K562 (cell line): ENCODE results near the gene SSR2. TPM values are rescaled to one million over a fixed set of nuclear protein-coding genes. Genes with fewer than 3 reads are reported as not detected.

Source experiments
- ARNT ChIP-seq, 2 experiments: fragments of 450-650 bp; IDR thresholded peaks; 2 replicates each; pipeline ENCODE4 v1.6.1; 2016; ENCODE audit warnings: mild to moderate bottlenecking in 1 of 2
- BRF1 ChIP-seq: IDR thresholded peaks from 3 replicates; pipeline ENCODE4 v1.6.1; 2011; ENCODE audit warnings: borderline replicate concordance, mild to moderate bottlenecking; ENCODE audit not compliant: insufficient read length; ENCODE audit errors: extremely low read depth
- CREM ChIP-seq: IDR thresholded peaks from 2 replicates; pipeline ENCODE4 v1.6.1; 2014; ENCODE audit warnings: antibody characterized with exemption, low read depth
- CSDE1 ChIP-seq, 2 experiments: fragments of 450-650 bp; IDR thresholded peaks; 2 replicates each; pipeline ENCODE4 v1.6.1; 2016; ENCODE audit warnings: mild to moderate bottlenecking in 1 of 2
- ESRRB ChIP-seq: fragments of 250-450 bp; sonication (Bioruptor Pico); IDR thresholded peaks from 2 replicates; pipeline ENCODE4 v1.5.0; 2020; ENCODE audit warnings: mild to moderate bottlenecking, moderate library complexity, borderline replicate concordance
- TEAD2 ChIP-seq: fragments of 450-650 bp; IDR thresholded peaks from 2 replicates; pipeline ENCODE4 v1.6.1; 2016; ENCODE audit warnings: missing genetic modification characterization, control low read depth, missing compliant biosample characterization
- ZFP1 ChIP-seq: fragments of 450-650 bp; formaldehyde crosslinking; IDR thresholded peaks from 2 replicates; pipeline ENCODE4 v1.4.0; 2020; ENCODE audit warnings: mild to moderate bottlenecking, mixed read lengths
- ZNF444 ChIP-seq: fragments of 250-450 bp; sonication (Bioruptor Pico); IDR thresholded peaks from 2 replicates; pipeline ENCODE4 v1.4.0; 2020; ENCODE audit warnings: mild to moderate bottlenecking, moderate library complexity
- ZNF586 ChIP-seq: fragments of 450-650 bp; formaldehyde crosslinking; conservative IDR thresholded peaks from 2 replicates; pipeline ENCODE4 v1.4.0; 2020; ENCODE audit warnings: mild to moderate bottlenecking, moderate library complexity
- ZNF778 ChIP-seq: fragments of 450-650 bp; formaldehyde crosslinking; IDR thresholded peaks from 2 replicates; pipeline ENCODE4 v1.4.0; 2020; ENCODE audit warnings: mild to moderate bottlenecking, moderate library complexity
- polyA plus RNA-seq, 8 experiments: library from polyadenylated mRNA; depleted of rRNA in 4 of 8; stranded (reverse) in 5 of 8; unstranded in 3 of 8; fragments of >200 nt; fragmentation: Nextera tagmentation in 2 of 8; fragmentation: Illumina TruSeq in 1 of 8; extraction: Ambion mirVana in 2 of 8; extraction: Trizol in 1 of 8; gene quantifications; 2 replicates each; pipeline versions ENCODE4 v1.2.1 to v1.2.3, GENCODE V29; 2011 to 2014; ENCODE audit warnings: inconsistent platforms in 1 of 8, missing spikeins in 1 of 8
- total RNA-seq, 7 experiments: library from RNA; depleted of rRNA in 6 of 7; stranded (reverse); fragments of >200 nt in 6 of 7; fragmentation: Illumina TruSeq in 2 of 7; extraction: Trizol in 2 of 7; gene quantifications; 2 replicates each; pipeline versions ENCODE4 v1.2.1 to v1.2.3, GENCODE V29; 2011 to 2021; ENCODE audit warnings: low replicate concordance in 1 of 7
- TF ChIP-seq, protein P1 (sequence below): fragments of 250-450 bp; sonication (Bioruptor Pico); IDR thresholded peaks from 2 replicates; pipeline ENCODE4 v1.5.0; 2021; ENCODE audit warnings: mild to moderate bottlenecking, borderline replicate concordance

Gene SSR2
- total and polyA plus RNA-seq, 9 of the 15 experiments (the other 6 are each of a cell fraction or from before 2014, with no cell fraction given): 161 to 411 (median 240) TPM

DNA sequence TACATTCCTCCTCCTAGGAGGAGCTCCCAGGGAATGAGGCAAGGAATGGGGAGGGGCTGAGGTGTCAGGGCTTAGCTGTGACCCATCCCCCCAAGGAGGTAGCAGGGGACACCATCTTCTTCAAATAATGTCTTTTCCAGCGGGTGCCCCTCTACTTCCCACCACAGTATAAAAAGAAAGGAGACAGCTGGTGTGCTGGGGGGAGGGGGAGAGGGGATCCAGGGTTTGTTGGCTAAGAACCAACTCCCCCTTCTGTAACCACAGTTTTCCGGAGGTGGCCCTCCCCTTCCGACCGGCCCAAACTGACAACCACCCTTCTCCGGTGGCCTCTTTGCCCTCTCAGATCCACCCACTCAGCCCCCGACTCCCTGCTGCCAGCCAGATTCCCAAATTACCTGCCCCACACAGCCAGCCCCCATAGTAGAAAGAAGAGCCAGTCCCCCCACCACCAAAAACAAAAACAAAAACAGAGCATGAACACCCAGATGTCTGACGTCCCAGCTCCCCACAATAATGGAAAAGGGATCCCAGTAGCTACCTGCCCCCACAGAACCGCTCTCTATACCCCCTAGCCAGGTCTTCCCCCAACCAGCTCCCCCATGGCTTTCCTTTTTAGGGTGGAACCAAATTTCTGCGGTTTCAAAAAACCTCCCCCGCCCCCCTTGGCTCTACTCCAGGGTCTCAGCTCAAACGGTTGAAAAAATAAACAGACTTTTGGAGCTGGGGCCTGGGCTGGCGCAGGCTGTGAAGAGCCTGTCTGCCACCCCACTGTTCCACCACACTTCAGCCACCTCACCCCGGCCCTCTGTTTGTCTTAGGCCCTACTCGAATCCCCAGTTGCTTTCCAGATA lies 44.5 kb downstream of the SSR2 start (continued):
- TF ChIP-seq, protein P1, sequence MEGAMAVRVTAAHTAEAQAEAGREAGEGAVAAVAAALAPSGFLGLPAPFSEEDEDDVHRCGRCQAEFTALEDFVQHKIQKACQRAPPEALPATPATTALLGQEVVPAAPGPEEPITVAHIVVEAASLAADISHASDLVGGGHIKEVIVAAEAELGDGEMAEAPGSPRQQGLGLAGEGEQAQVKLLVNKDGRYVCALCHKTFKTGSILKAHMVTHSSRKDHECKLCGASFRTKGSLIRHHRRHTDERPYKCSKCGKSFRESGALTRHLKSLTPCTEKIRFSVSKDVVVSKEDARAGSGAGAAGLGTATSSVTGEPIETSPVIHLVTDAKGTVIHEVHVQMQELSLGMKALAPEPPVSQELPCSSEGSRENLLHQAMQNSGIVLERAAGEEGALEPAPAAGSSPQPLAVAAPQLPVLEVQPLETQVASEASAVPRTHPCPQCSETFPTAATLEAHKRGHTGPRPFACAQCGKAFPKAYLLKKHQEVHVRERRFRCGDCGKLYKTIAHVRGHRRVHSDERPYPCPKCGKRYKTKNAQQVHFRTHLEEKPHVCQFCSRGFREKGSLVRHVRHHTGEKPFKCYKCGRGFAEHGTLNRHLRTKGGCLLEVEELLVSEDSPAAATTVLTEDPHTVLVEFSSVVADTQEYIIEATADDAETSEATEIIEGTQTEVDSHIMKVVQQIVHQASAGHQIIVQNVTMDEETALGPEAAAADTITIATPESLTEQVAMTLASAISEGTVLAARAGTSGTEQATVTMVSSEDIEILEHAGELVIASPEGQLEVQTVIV: no peak
- TF ChIP-seq ZFP1 (no peak), ZNF778 (no peak), ARNT (IDR thresholded peaks at IDR 0.05) (no peak), CSDE1 (IDR thresholded peaks at IDR 0.05) (no peak), ZNF444 (CRISPR knock-in tag) (peak; percentile 96), TEAD2 (tag) (no peak), CREM (no peak), BRF1 (no peak), ESRRB (CRISPR knock-in tag) (no peak), ZNF586 (no peak)
